ENCODE data around the gene CHPF2. TPM values are rescaled to one million over a fixed set of nuclear protein-coding genes. Genes with fewer than 3 reads are reported as not detected.

Gene CHPF2
- total RNA-seq, 4 donors from 2014 or later: 33.9 to 82.4 (median 58.7) TPM

DNA sequence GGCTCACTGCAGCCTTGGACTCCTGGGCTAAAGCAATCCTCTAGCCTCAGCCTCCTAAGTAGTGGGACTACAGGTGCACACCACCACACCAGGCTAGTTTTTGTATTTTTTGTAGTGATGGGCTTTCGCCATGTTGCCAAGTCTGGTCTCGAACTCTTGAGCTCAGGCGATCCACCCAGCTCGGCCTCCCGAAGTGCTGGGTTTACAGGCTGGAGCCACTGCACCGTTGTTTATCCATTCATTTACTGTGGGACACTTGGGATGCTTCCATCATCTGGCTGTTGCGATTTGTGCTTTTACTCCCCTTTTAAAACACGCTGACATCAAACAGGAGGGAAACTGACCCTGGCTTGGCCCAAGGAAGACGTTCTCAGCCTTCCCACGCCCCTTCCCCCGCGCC is 46.7 kb downstream of the CHPF2 start:
- Histone ChIP-seq H3K27ac (no peak overlapping the region), H3K27me3 (no peaks in the 10 kb centered on the region), H3K4me1 (peaks cover 0 to 16% of the 10 kb centered on the region in 2 donors), H3K9me3 (no peaks in the 10 kb centered on the region), H3K4me3 (replicated peaks in 1 of 3) (no peak overlapping the region), H3K36me3 (no peaks in the 10 kb centered on the region)
- DNase-seq: no peak
- TF ChIP-seq, protein P1, sequence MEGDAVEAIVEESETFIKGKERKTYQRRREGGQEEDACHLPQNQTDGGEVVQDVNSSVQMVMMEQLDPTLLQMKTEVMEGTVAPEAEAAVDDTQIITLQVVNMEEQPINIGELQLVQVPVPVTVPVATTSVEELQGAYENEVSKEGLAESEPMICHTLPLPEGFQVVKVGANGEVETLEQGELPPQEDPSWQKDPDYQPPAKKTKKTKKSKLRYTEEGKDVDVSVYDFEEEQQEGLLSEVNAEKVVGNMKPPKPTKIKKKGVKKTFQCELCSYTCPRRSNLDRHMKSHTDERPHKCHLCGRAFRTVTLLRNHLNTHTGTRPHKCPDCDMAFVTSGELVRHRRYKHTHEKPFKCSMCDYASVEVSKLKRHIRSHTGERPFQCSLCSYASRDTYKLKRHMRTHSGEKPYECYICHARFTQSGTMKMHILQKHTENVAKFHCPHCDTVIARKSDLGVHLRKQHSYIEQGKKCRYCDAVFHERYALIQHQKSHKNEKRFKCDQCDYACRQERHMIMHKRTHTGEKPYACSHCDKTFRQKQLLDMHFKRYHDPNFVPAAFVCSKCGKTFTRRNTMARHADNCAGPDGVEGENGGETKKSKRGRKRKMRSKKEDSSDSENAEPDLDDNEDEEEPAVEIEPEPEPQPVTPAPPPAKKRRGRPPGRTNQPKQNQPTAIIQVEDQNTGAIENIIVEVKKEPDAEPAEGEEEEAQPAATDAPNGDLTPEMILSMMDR (IDR thresholded peaks at IDR 0.05): no peak
- TF ChIP-seq POLR2A (IDR thresholded peaks at IDR 0.05): no peak
- 90% methylated on average over 12 of the region's 12 CpGs for WGBS, 2 donors
- intact Hi-C loops (cut with DNase I): no loop called here

DNA sequence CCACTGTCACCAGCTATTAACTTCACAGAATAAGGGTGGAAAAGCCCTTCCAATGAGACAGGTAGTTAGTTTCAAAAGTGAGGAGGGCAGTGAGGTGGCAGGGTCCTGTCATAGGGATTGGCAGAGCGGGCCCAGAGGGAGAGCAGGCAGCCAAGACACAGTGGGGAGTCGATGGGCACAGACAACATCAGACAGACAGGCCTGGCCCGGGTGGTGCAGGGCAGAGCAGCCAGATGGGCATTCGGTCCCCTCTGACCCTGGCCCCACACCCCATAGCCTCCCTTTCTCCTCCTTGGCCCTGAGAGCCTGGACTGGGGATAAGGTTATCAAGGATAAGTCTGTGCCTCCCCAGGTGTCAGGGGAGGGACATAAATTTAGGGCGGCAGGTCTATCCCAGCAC is 47.6 kb downstream of the CHPF2 start:
- 85 to 91% methylated on average over 5 of the region's 5 CpGs for WGBS, 2 donors
- Histone ChIP-seq H3K4me3 (replicated peaks in 1 of 3) (no peak overlapping the region), H3K9me3 (no peaks in the 10 kb centered on the region), H3K27ac (no peak overlapping the region), H3K4me1 (peaks cover 0 to 16% of the 10 kb centered on the region in 2 donors), H3K27me3 (no peaks in the 10 kb centered on the region), H3K36me3 (no peaks in the 10 kb centered on the region)
- intact Hi-C loops (cut with DNase I): no loop called here
- TF ChIP-seq POLR2A (IDR thresholded peaks at IDR 0.05): no peak
- TF ChIP-seq, protein P1 (IDR thresholded peaks at IDR 0.05): no peak
- DNase-seq: no peak

DNA sequence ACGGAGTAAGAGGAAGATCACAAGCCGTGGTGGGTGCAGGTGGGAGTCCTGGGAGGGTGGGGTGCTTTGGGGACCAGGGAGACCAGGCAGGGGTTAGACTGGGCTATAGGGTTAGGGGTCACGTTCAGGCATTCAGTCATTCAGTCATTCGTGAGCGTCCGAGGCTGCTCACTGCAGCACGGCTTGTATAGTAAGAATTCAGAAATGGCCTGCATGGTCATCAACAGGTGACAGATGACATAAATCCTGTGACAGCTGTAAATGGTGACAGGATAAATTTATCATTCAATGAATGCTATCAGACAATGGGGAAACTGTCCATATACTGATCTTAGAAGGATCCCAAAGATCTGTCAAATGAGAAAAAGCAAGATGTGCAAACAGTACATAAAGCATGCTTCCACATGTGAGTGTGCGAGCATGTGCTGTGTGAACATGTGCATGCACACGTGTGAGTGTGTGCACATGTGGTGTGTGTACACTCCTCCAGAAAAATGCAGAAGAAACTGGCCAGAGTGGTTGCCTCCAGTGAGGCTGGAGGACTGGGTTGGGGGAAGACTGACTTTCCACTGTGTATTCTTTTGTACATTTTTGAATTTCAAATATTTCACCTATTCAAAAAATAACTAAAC is 48.2 kb downstream of the CHPF2 start:
- no peaks in the 10 kb centered on the region for H3K9me3 ChIP-seq
- H3K36me3 ChIP-seq: no peaks in the 10 kb centered on the region
- no peaks in the 10 kb centered on the region for H3K27me3 ChIP-seq
- no peak for DNase-seq
- no peak overlapping the region for H3K27ac ChIP-seq
- H3K4me3 ChIP-seq (replicated peaks in 1 of 3): no peak overlapping the region
- WGBS, 2 donors: 95% methylated on average over 8 to 9 of the region's 9 CpGs
- TF ChIP-seq POLR2A (IDR thresholded peaks at IDR 0.05): no peak
- TF ChIP-seq, protein P1 (IDR thresholded peaks at IDR 0.05): no peak
- peaks cover 0 to 16% of the 10 kb centered on the region in 2 donors for H3K4me1 ChIP-seq
- intact Hi-C loops (cut with DNase I): no loop called here

DNA sequence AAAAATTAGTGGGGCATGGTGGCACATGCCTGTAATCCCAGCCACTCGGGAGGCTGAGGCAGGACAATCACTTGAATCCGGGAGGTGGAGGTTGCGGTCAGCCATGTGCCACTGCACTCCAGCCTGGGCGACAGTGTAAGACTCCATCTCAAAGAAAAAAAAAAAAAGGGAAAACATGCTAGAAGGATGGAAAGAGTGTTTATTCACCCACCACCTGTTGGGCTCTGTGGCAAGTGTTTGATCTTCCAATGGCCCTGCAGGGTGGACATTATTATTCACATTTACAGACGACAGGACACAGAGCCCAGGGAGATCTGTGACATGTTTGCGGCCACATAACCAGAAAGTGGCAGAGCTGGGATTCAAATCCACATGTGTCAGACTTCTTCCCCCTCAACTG is 49.4 kb downstream of the CHPF2 start:
- 58% methylated on average over 6 of the region's 6 CpGs for WGBS, 2 donors
- DNase-seq: no peak
- H3K36me3 ChIP-seq: no peaks in the 10 kb centered on the region
- no peak overlapping the region for H3K4me3 ChIP-seq (replicated peaks in 1 of 3)
- H3K4me1 ChIP-seq: peaks cover 0 to 6% of the 10 kb centered on the region in 2 donors
- H3K9me3 ChIP-seq: no peaks in the 10 kb centered on the region
- intact Hi-C loops (cut with DNase I): no loop called here
- H3K27me3 ChIP-seq: no peaks in the 10 kb centered on the region
- no peak overlapping the region for H3K27ac ChIP-seq
- TF ChIP-seq, protein P1 (IDR thresholded peaks at IDR 0.05): no peak
- TF ChIP-seq POLR2A (IDR thresholded peaks at IDR 0.05): no peak

DNA sequence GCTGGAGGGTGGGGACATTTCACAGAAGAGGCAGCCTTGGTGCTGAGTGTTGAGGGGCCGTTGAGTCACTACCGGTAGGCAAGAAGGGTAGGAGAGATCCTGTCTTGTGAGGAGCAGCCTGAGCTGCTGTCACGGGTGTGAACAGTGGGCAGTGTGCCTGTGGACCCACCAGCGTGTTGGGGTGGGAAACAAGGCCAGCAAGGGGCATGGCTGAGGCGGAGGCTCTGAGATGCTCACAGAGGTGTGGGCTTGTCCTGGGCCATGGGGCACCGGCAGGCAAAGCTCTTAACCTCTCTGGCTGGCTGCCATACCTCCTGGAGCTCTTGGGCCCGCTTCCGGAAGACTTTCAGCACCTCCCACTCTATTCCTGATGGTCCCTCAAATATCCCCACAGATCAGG is 49.8 kb downstream of the CHPF2 start:
- Histone ChIP-seq H3K27ac (no peak overlapping the region), H3K36me3 (no peaks in the 10 kb centered on the region), H3K4me3 (replicated peaks in 1 of 3) (no peak overlapping the region), H3K4me1 (peaks cover 0 to 5% of the 10 kb centered on the region in 2 donors), H3K9me3 (no peaks in the 10 kb centered on the region), H3K27me3 (no peaks in the 10 kb centered on the region)
- DNase-seq: no peak
- no peak for TF ChIP-seq POLR2A (IDR thresholded peaks at IDR 0.05)
- TF ChIP-seq, protein P1 (IDR thresholded peaks at IDR 0.05): no peak
- WGBS, 2 donors: 48 to 62% methylated on average over 8 of the region's 8 CpGs
- intact Hi-C loops (cut with DNase I): no loop called here

Data from thyroid gland (tissue), 4 donors.